Measurements from ENCODE around the gene DRGX. TPM values are rescaled to one million over a fixed set of nuclear protein-coding genes. Genes with fewer than 3 reads are reported as not detected.

Gene DRGX
- polyA plus RNA-seq, 1 experiment, result not detected

GRCh38 chr10:49415109-49415508 is 19.2 kb upstream of the DRGX start:
- DNase-seq (ENCODE audit: low read depth, low spot score), result no peak
- Histone ChIP-seq H3K27me3 (ENCODE audit: control insufficient read depth, insufficient read depth, low read length) (peaks cover 14% of the 10 kb centered on the region), H3K9me3 (ENCODE audit: control insufficient read depth, insufficient read depth, low read length) (no peaks in the 10 kb centered on the region), H3K4me3 (ENCODE audit: low read depth, low read length) (no peak overlapping the region), H3K27ac (ENCODE audit: low read depth, low read length) (no peak overlapping the region)
- ChIA-PET CTCF (interaction anchor here (0.8 to 2.1 kb wide), 4 partner anchors 7 to 759 kb away, joined by 3 to 11 read pairs (median 6); no protein-coding TSS in a partner anchor), POLR2A (no interaction called here)
- no peak for TF ChIP-seq CTCF (IDR thresholded peaks at IDR 0.05; ENCODE audit: low read depth, low read length)

GRCh38 chr10:49414496-49414895 is 18.6 kb upstream of the DRGX start:
- Histone ChIP-seq H3K9me3 (ENCODE audit: control insufficient read depth, insufficient read depth, low read length) (no peaks in the 10 kb centered on the region), H3K4me3 (ENCODE audit: low read depth, low read length) (no peak overlapping the region), H3K27ac (ENCODE audit: low read depth, low read length) (no peak overlapping the region), H3K27me3 (ENCODE audit: control insufficient read depth, insufficient read depth, low read length) (peaks cover 14% of the 10 kb centered on the region)
- DNase-seq (ENCODE audit: low read depth, low spot score), result no peak
- POLR2A ChIA-PET, result no interaction called here
- TF ChIP-seq CTCF (IDR thresholded peaks at IDR 0.05; ENCODE audit: low read depth, low read length), result no peak
- CTCF ChIA-PET, result interaction anchor here (0.9 to 1.4 kb wide), 3 partner anchors 98 to 758 kb away, joined by 3 to 8 read pairs (median 3); no protein-coding TSS in a partner anchor

DNA sequence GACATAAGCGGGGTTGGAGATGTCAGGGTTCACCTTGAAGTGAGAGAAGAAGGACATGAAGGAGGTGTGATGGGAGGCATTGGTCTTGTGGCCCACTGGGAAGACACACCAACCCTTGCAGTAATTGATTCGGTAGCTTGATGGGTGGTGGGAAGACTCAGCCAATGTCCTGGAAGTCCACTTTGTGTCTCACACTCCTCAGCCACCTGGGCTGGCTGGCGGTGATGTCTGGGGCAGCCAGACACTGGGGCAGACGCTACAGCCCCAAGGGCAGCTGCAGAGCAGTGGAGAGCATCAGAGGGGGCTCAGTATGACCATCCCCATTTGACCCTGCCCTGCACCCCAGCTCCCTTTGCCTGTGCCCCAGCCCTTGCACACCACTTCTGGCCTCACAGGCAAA is 16.7 kb upstream of the DRGX start:
- no peak for DNase-seq (ENCODE audit: low read depth, low spot score)
- H3K9me3 ChIP-seq (ENCODE audit: control insufficient read depth, insufficient read depth, low read length), result no peaks in the 10 kb centered on the region
- H3K27ac ChIP-seq (ENCODE audit: low read depth, low read length), result no peak overlapping the region
- ChIA-PET CTCF (interaction anchor here (0.6 to 8.0 kb wide), 6 partner anchors 13 to 1102 kb away, joined by 3 to 229 read pairs (median 4); no protein-coding TSS in a partner anchor), POLR2A (interaction anchor here (0.7 kb wide), 1 partner anchor 696 kb away, joined by 4 read pairs; no protein-coding TSS in a partner anchor)
- TF ChIP-seq CTCF (IDR thresholded peaks at IDR 0.05; ENCODE audit: low read depth, low read length), result no peak
- peaks cover 18% of the 10 kb centered on the region for H3K27me3 ChIP-seq (ENCODE audit: control insufficient read depth, insufficient read depth, low read length)
- H3K4me3 ChIP-seq (ENCODE audit: low read depth, low read length), result no peak overlapping the region

GRCh38 chr10:49410365-49411074 is 14.6 kb upstream of the DRGX start:
- POLR2A ChIA-PET, result no interaction called here
- DNase-seq (ENCODE audit: low read depth, low spot score), result no peak
- Histone ChIP-seq H3K9me3 (ENCODE audit: control insufficient read depth, insufficient read depth, low read length) (no peaks in the 10 kb centered on the region), H3K27ac (ENCODE audit: low read depth, low read length) (no peak overlapping the region), H3K27me3 (ENCODE audit: control insufficient read depth, insufficient read depth, low read length) (peaks cover 26% of the 10 kb centered on the region), H3K4me3 (ENCODE audit: low read depth, low read length) (no peak overlapping the region)
- TF ChIP-seq CTCF (IDR thresholded peaks at IDR 0.05; ENCODE audit: low read depth, low read length), result no peak
- CTCF ChIA-PET, result interaction anchor here (0.9 to 8.0 kb wide), 2 partner anchors 102 to 109 kb away, joined by 5 to 229 read pairs; no protein-coding TSS in a partner anchor

DNA sequence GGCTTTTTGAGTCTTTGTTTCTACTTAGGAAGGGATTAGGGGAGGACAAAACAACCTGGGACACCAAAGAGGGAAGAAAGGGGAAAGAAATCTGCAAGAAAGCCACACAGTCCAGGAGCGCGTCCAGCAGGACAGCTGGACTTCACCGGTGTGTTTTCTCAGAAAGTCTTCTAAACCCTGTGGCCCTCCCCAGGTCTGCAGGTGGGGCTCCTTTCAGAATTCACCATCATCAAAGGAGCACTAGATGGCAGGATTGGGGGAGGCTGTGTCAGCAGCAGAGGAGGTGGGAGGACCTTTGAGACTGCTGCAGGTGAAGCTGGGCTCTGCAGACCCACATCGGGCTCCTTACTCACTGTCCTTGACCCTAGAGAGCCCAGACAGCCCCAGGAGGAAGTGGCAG is 13.9 kb upstream of the DRGX start:
- Histone ChIP-seq H3K9me3 (ENCODE audit: control insufficient read depth, insufficient read depth, low read length) (no peaks in the 10 kb centered on the region), H3K27ac (ENCODE audit: low read depth, low read length) (no peak overlapping the region), H3K27me3 (ENCODE audit: control insufficient read depth, insufficient read depth, low read length) (peaks cover 23% of the 10 kb centered on the region), H3K4me3 (ENCODE audit: low read depth, low read length) (no peak overlapping the region)
- DNase-seq (ENCODE audit: low read depth, low spot score), result no peak
- no peak for TF ChIP-seq CTCF (IDR thresholded peaks at IDR 0.05; ENCODE audit: low read depth, low read length)
- CTCF ChIA-PET, result interaction anchor here (4.2 to 8.0 kb wide), 2 partner anchors 103 to 110 kb away, joined by 77 to 229 read pairs; no protein-coding TSS in a partner anchor
- POLR2A ChIA-PET, result no interaction called here

Data from AG04450 (cell line).